Stimulated activated naive B cell treated with anti-CD40 and anti-IgM and Interleukin-4, amounts not matched to agents 10 μg/mL and 1 μg/mL and 100 μg/mL, for 72 hours (primary cell): ENCODE data around the gene FEN1.

Experiments used
- ATAC-seq, 2 donors: fragments of 150-1000 bp; cut with Tn5 transposase; replicated peaks; 2 replicates each; pipeline ENCODE4 v1.10.0; 2021; ENCODE audit warnings: moderate library complexity in 1 of 2
- DNase-seq: peaks from one replicate; pipeline ENCODE4 v3.0.0; 2021
- H3K27ac Mint-ChIP-seq: one replicate; pipeline ENCODE4 v1.8.0; 2022; ENCODE audit warnings: mild to moderate bottlenecking, mixed read lengths
- H3K27me3 Mint-ChIP-seq, 2 donors: one replicate each; pipeline ENCODE4 v1.8.0; 2022; ENCODE audit warnings: mixed read lengths in 2 of 2
- H3K36me3 Mint-ChIP-seq, 2 donors: one replicate each; pipeline ENCODE4 v1.8.0; 2022; ENCODE audit warnings: mixed read lengths in 2 of 2, mild to moderate bottlenecking in 1 of 2
- H3K4me1 Mint-ChIP-seq, 2 donors: one replicate each; pipeline ENCODE4 v1.8.0; 2022; ENCODE audit warnings: mixed read lengths in 2 of 2, mild to moderate bottlenecking in 1 of 2
- H3K4me3 Mint-ChIP-seq, 2 donors: one replicate each; pipeline ENCODE4 v1.8.0; 2022; ENCODE audit warnings: mild to moderate bottlenecking in 2 of 2, mixed read lengths in 2 of 2, moderate library complexity in 1 of 2
- H3K9me3 Mint-ChIP-seq, 2 donors: one replicate each; pipeline ENCODE4 v1.8.0; 2022; ENCODE audit warnings: mixed read lengths in 2 of 2, mild to moderate bottlenecking in 1 of 2

The FEN1 gene

DNA sequence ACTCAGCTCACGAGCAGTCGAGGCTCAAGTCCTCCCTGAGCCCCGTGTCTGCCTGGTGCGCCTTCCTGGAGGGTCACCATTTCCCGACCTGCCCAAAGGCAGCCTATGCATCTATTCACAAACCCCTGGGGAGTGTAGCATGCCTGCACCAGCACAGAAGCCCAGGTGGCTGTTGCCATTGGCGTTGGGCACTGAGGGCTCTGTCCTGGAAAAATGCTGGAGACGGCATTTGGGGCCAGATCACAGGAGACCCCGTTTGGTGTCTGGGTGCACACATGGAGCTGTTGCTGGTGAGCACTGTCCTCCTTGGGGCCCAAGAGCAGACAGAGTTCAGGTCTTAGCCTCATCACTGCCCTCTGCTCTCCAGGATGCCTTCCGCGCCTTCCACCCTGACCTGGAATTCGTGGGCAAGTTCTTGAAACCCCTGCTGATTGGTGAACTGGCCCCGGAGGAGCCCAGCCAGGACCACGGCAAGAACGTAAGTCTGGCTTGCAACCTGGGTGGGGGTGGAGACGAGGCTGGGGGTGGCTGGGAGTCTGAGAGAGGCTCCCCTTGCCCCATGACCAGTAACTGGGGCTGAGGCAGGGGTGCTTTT lies 44.8 kb downstream of the FEN1 start:
- no peak for ATAC-seq

DNA sequence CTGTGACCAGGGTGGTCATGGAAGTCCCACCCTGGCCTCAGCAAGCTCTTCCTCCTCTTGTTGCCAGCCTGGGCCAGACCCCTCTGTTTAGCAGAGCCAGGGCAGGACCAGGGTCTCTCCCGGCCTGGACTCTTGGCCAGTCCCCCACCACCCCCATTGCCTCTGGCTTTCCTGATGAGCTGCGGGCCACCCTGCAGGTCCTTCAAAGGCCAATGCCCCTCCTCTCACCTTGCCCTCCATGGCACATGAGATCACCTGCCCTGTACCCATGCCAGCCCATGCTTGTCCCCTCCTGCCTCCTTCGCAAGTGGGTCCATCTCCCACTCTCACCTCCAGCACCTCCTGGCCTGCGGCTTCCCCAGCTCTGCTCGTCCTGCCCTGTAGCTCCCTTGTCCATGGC lies 45.8 kb downstream of the FEN1 start:
- ATAC-seq (no peak), DNase-seq (no peak)
- peaks cover 13 to 29% of the 10 kb centered on the region in 2 donors for H3K4me1 Mint-ChIP-seq
- H3K36me3 Mint-ChIP-seq, result peaks cover 60 to 73% of the 10 kb centered on the region in 2 donors
- H3K4me3 Mint-ChIP-seq, result no peak overlapping the region
- peaks cover 3 to 6% of the 10 kb centered on the region in 2 donors for H3K9me3 Mint-ChIP-seq
- peaks cover 0 to 4% of the 10 kb centered on the region in 2 donors for H3K27me3 Mint-ChIP-seq
- no peak overlapping the region for H3K27ac Mint-ChIP-seq

More for the DNA sequence above, 44.8 kb downstream of the FEN1 start:
- H3K4me1 Mint-ChIP-seq, result peaks cover 21 to 38% of the 10 kb centered on the region in 2 donors
- H3K36me3 Mint-ChIP-seq, result peaks cover 69 to 79% of the 10 kb centered on the region in 2 donors
- no peak overlapping the region for H3K27ac Mint-ChIP-seq
- H3K9me3 Mint-ChIP-seq, result peaks cover 3 to 7% of the 10 kb centered on the region in 2 donors
- no peak overlapping the region for H3K4me3 Mint-ChIP-seq
- no peak for DNase-seq
- H3K27me3 Mint-ChIP-seq, result peaks cover 0 to 4% of the 10 kb centered on the region in 2 donors

DNA sequence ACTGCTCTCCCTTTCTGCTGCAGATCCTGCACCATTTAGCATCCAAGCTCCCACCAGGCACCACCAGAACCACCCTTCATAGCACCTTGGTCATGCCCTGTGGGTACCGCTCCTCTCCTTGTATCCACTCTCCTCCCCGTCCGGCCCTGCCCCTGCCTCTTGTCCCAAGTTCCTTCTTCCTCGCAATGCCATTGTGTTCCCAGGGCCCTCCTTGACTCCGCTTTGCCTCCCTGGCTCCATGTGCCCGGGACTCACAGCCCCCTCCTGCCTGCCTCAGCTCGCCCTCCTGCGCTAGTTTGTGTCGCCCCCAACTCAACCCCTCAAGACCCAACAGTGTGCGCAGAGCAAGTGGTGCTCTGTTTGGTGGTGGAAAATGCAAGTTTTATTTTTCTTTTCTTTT lies 46.2 kb downstream of the FEN1 start:
- peaks cover 0 to 4% of the 10 kb centered on the region in 2 donors for H3K27me3 Mint-ChIP-seq
- ATAC-seq (no peak), DNase-seq (no peak)
- H3K36me3 Mint-ChIP-seq, result peaks cover 56 to 71% of the 10 kb centered on the region in 2 donors
- H3K9me3 Mint-ChIP-seq, result peaks cover 2 to 3% of the 10 kb centered on the region in 2 donors
- H3K27ac Mint-ChIP-seq, result no peak overlapping the region
- H3K4me1 Mint-ChIP-seq, result peaks cover 8 to 24% of the 10 kb centered on the region in 2 donors
- no peak overlapping the region for H3K4me3 Mint-ChIP-seq

DNA sequence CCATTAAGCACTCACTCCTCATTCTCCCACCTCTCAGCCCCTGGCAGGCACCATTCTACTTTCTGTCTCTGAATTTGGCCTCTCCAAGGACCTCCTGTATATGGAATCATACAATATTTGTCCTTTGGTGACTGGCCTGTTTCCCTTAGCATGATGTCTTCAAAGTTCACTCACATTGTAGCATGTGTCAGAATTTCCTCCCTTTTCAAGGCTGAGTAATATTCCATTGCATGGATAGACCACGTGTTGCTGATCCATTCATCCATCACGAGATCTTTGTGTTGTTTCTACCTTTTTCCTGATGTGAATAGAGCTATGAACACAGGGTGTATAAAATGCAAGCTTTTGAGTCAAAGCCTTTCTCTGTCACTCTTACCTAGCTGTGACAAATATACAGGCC lies 47.0 kb downstream of the FEN1 start:
- Mint-ChIP-seq H3K4me3 (no peak overlapping the region), H3K27me3 (peaks cover 0 to 4% of the 10 kb centered on the region in 2 donors), H3K27ac (no peak overlapping the region), H3K9me3 (peaks cover 0 to 3% of the 10 kb centered on the region in 2 donors), H3K36me3 (peaks cover 53 to 67% of the 10 kb centered on the region in 2 donors), H3K4me1 (peaks cover 6 to 16% of the 10 kb centered on the region in 2 donors)
- no peak for ATAC-seq
- no peak for DNase-seq

DNA sequence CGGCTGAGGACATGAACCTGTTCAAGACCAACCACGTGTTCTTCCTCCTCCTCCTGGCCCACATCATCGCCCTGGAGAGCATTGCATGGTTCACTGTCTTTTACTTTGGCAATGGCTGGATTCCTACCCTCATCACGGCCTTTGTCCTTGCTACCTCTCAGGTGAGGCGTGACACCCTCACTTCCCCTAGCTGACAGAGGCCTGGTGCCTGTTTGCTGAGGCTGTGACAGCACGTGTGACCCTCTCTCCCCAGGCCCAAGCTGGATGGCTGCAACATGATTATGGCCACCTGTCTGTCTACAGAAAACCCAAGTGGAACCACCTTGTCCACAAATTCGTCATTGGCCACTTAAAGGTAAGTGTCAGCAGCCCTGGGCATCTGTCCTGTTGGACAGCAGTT lies 47.7 kb downstream of the FEN1 start:
- peaks cover 0 to 3% of the 10 kb centered on the region in 2 donors for H3K9me3 Mint-ChIP-seq
- no peak for DNase-seq
- peaks cover 3 to 11% of the 10 kb centered on the region in 2 donors for H3K4me1 Mint-ChIP-seq
- no peak for ATAC-seq
- H3K4me3 Mint-ChIP-seq, result no peak overlapping the region
- no peak overlapping the region for H3K27ac Mint-ChIP-seq
- peaks cover 0 to 4% of the 10 kb centered on the region in 2 donors for H3K27me3 Mint-ChIP-seq
- H3K36me3 Mint-ChIP-seq, result peaks cover 54 to 68% of the 10 kb centered on the region in 2 donors

DNA sequence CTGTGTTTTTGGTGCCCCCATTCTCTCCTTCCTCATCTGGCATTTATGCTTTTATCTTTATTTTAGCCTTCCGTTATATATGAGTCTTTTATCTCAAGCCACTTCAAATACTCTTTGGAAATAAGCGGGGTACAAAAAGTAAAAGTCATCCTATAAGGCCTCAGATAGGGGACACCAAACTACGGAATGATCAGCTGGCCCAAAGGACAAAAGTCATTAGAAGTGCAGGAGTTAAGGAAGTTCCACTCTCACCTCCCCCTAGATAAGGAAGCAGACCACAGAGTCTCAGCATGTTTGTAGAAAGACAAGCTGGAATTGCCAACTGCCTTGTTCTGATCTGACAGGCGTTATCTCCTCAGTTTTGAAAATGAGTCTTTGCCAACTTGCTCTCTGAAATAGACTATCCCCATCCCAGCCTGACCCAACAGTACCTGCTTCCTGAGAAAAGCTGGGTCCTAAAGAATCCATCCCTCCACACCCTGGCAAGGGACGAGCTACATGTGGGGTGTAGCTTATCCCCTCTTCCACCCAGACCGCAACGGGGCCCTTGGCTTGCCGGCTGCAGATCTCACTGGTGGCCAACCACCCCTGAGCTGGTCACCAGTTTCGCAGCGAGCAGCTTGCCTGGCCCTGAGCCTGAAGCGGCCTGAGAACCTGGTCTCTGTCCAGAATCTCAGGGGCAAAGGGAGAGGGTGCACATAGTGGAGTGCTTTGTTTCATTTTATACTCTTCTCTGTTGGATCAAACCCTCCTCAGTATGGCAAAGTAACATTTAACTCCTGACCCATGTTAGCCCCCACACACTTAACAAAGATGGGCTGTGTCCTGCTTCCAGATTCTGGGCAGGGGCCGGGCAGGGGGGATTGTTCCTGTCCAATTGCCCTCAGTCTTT lies 49.2 kb downstream of the FEN1 start:
- DNase-seq (no peak), ATAC-seq (no peak)
- Mint-ChIP-seq H3K4me1 (peaks cover 1 to 6% of the 10 kb centered on the region in 2 donors), H3K27ac (no peak overlapping the region), H3K27me3 (peaks cover 0 to 4% of the 10 kb centered on the region in 2 donors), H3K9me3 (peaks cover 0 to 3% of the 10 kb centered on the region in 2 donors), H3K36me3 (peaks cover 58 to 73% of the 10 kb centered on the region in 2 donors), H3K4me3 (no peak overlapping the region)

DNA sequence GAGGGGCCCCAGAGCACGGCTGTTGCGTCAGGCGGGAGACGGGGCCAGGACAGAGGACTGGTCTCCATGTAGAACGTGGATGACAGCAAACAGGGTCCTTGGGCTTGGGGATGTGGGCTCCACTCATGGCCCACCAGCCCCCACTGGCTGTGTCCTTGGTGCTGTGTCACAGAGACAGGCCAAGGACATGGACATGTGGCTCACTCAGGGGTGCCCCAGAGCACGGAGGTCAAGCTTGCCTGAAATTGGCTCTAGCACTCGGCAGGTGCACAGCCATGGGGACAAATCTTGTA lies 49.8 kb downstream of the FEN1 start:
- Mint-ChIP-seq H3K27me3 (peaks cover 0 to 4% of the 10 kb centered on the region in 2 donors), H3K9me3 (peaks cover 0 to 3% of the 10 kb centered on the region in 2 donors), H3K4me1 (peaks cover 1 to 6% of the 10 kb centered on the region in 2 donors), H3K36me3 (peaks cover 64 to 77% of the 10 kb centered on the region in 2 donors), H3K27ac (no peak overlapping the region), H3K4me3 (no peak overlapping the region)
- DNase-seq, result no peak
- no peak for ATAC-seq

DNA sequence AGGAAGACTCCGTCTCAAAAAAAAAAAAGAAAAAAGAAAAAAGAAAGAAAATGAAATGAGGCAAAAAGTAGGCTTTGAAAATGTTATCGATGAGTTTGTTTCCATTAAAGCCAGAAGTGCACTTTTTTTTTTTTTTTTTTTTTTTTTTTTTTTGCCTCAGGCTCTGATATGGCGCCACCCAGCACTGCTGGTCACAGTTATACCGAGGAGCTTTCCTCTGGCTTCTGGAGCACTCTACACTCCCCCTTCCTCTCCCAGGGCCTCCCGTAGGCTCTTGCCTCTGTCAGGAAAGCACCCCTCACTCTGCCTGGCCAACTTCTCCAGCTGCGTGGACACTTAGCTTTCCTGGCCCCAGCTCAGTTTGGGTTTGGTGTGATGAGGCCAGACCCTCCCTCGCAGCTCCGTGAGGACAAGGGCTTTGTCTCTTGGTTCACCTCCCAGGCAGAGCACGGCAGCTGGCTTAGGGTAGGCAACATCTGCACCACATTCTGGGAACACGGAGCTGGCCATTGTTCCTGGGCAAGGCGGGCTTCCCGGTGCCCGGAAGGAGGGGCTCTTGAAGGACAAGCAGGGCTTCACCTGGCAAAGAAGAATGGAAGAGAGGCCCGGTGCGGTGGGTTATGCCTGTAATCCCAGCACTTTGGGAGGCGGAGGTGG lies 52.3 kb downstream of the FEN1 start:
- Mint-ChIP-seq H3K27ac (peak overlapping the region; percentile 25), H3K4me3 (no peak overlapping the region), H3K9me3 (no peaks in the 10 kb centered on the region), H3K27me3 (no peaks in the 10 kb centered on the region), H3K4me1 (no peaks in the 10 kb centered on the region), H3K36me3 (peaks cover 55 to 73% of the 10 kb centered on the region in 2 donors)
- ATAC-seq (no peak), DNase-seq (no peak)

DNA sequence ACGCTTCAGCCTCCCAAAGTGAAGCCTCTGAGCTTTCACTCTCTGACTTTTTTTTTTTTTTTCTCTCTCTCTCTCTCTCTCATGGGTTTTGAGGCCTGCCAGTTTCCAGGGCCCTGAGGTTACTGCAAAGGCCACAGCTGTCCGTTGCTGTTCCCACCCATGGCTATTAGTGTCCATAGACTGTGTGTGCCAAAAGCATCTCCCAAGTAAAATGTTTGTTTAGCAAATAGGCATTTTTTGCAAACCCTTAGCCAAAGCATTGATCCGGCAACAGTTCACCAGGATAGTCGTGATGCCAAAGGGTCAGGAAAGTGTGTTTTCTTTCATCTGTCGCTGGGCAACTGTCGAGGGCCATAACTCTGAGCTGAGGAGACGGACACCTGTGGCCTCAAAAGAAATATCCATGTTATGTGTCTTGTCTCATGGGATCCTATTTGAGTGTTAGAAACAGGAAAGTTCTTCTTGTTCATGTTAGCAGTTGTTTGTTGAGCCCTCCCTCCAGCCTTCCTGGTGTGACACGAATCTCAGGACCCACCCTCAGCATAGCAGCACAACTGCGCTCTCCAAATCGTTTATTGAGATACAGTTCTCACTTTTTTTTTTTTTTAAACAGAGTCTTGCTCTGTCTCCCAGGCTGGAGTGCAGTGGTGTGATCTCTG lies 53.8 kb downstream of the FEN1 start:
- H3K9me3 Mint-ChIP-seq, result no peaks in the 10 kb centered on the region
- no peak for ATAC-seq
- no peak for DNase-seq
- H3K4me3 Mint-ChIP-seq, result no peak overlapping the region
- H3K27me3 Mint-ChIP-seq, result no peaks in the 10 kb centered on the region
- H3K27ac Mint-ChIP-seq, result peak overlapping the region; percentile 31
- no peaks in the 10 kb centered on the region for H3K4me1 Mint-ChIP-seq
- peaks cover 46 to 73% of the 10 kb centered on the region in 2 donors for H3K36me3 Mint-ChIP-seq
